ENCODE data around the gene RTL9. TPM values are rescaled to one million over a fixed set of nuclear protein-coding genes. Genes with fewer than 3 reads are reported as not detected.

The RTL9 gene
- total and polyA plus RNA-seq, 8 donors = under 0.01 TPM; not detected in 7

- Histone ChIP-seq H3K36me3 (no peaks in the 10 kb centered on the region), H3K4me3 (no peak overlapping the region), H3K27me3 (peaks cover 0 to 21% (median 0%) of the 10 kb centered on the region in 3 donors), H3K27ac (no peak overlapping the region), H3K9me3 (no peaks in the 10 kb centered on the region), H3K4me1 (no peaks in the 10 kb centered on the region)
- intact Hi-C loops (cut with DNase I; ENCODE audit: low total_unique reads) = no loop called here
- no peak for DNase-seq
- TF ChIP-seq EP300 (IDR thresholded peaks at IDR 0.05) (no peak), POLR2A (IDR thresholded peaks at IDR 0.05) (no peak)
- TF ChIP-seq, protein P1, sequence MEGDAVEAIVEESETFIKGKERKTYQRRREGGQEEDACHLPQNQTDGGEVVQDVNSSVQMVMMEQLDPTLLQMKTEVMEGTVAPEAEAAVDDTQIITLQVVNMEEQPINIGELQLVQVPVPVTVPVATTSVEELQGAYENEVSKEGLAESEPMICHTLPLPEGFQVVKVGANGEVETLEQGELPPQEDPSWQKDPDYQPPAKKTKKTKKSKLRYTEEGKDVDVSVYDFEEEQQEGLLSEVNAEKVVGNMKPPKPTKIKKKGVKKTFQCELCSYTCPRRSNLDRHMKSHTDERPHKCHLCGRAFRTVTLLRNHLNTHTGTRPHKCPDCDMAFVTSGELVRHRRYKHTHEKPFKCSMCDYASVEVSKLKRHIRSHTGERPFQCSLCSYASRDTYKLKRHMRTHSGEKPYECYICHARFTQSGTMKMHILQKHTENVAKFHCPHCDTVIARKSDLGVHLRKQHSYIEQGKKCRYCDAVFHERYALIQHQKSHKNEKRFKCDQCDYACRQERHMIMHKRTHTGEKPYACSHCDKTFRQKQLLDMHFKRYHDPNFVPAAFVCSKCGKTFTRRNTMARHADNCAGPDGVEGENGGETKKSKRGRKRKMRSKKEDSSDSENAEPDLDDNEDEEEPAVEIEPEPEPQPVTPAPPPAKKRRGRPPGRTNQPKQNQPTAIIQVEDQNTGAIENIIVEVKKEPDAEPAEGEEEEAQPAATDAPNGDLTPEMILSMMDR (IDR thresholded peaks at IDR 0.05) = no peak
- 65 to 89% (median 78%) methylated on average over 2 of the region's 2 CpGs for WGBS, 5 donors
Observed at GRCh38 chrX:110394651-110395050, 36.0 kb downstream of the RTL9 start.

- 71 to 94% (median 88%) methylated on average over 1 of the region's 1 CpG for WGBS, 5 donors
- intact Hi-C loops (cut with DNase I; ENCODE audit: low total_unique reads) = no loop called here
- H3K27me3 ChIP-seq = peaks cover 0 to 21% (median 0%) of the 10 kb centered on the region in 3 donors
- H3K4me1 ChIP-seq = no peaks in the 10 kb centered on the region
- no peaks in the 10 kb centered on the region for H3K36me3 ChIP-seq
- TF ChIP-seq POLR2A (IDR thresholded peaks at IDR 0.05) (no peak), POLR2AphosphoS5 (IDR thresholded peaks at IDR 0.05) (no peak), EP300 (IDR thresholded peaks at IDR 0.05) (no peak)
- TF ChIP-seq, protein P1 (IDR thresholded peaks at IDR 0.05) = no peak
- no peak overlapping the region for H3K27ac ChIP-seq
- no peak for DNase-seq
- no peaks in the 10 kb centered on the region for H3K9me3 ChIP-seq
- H3K4me3 ChIP-seq = no peak overlapping the region
Observed at GRCh38 chrX:110395877-110396276, 37.2 kb downstream of the RTL9 start.

- Histone ChIP-seq H3K4me1 (no peaks in the 10 kb centered on the region), H3K36me3 (no peaks in the 10 kb centered on the region), H3K27ac (no peak overlapping the region), H3K27me3 (peaks cover 0 to 27% (median 0%) of the 10 kb centered on the region in 3 donors), H3K4me3 (no peak overlapping the region), H3K9me3 (no peaks in the 10 kb centered on the region)
- no peak for DNase-seq
- intact Hi-C loops (cut with DNase I; ENCODE audit: low total_unique reads) = no loop called here
- 39 to 59% (median 45%) methylated on average over 3 to 4 of the region's 4 CpGs for WGBS, 5 donors
- TF ChIP-seq EP300 (IDR thresholded peaks at IDR 0.05) (no peak), POLR2AphosphoS5 (IDR thresholded peaks at IDR 0.05) (no peak), POLR2A (IDR thresholded peaks at IDR 0.05) (no peak)
- TF ChIP-seq, protein P1 (IDR thresholded peaks at IDR 0.05) = no peak
Observed at GRCh38 chrX:110396735-110397134, 38.1 kb downstream of the RTL9 start.

DNA sequence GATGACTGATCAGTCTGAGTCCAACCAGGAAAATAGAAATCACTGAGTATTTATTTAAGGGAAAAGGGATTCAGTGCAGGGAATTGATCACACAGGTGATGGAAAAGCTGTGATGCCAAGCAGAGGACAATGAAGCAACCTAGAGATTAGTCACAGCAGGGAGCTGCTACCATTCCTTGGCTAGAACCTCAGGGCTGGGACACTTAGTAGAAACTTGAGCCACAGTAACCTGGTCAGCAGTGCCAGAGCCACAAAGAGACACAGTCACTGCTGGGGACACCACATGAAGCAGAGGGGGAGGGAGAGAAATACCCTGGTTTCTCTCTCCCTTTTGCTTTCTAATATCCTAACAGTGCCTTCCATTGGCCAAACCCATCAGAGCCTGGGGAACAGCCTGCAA lies 38.7 kb downstream of the RTL9 start:
- Histone ChIP-seq H3K4me1 (no peaks in the 10 kb centered on the region), H3K36me3 (no peaks in the 10 kb centered on the region), H3K27ac (no peak overlapping the region), H3K4me3 (no peak overlapping the region), H3K27me3 (peaks cover 0 to 27% (median 0%) of the 10 kb centered on the region in 3 donors), H3K9me3 (no peaks in the 10 kb centered on the region)
- no peak for DNase-seq
- intact Hi-C loops (cut with DNase I; ENCODE audit: low total_unique reads) = no loop called here
- TF ChIP-seq EP300 (IDR thresholded peaks at IDR 0.05) (no peak), POLR2A (IDR thresholded peaks at IDR 0.05) (no peak), POLR2AphosphoS5 (IDR thresholded peaks at IDR 0.05) (no peak)
- TF ChIP-seq, protein P1 (IDR thresholded peaks at IDR 0.05) = no peak

Measured in stomach (tissue), 9 donors.